T-helper 2 cell (primary cell): ENCODE data around the gene CYP3A4.

Experiments used
- DNase-seq, 5 experiments: peaks; one replicate each; pipeline versions ENCODE4 v3.0.0 to v3.0.0-alpha.2; 2012 to 2022

Gene CYP3A4

GRCh38 chr7:99720800-99721595, 63.0 kb downstream of the CYP3A4 start:
- no peak for DNase-seq

GRCh38 chr7:99719996-99720769, 63.8 kb downstream of the CYP3A4 start:
- DNase-seq: no peak

- no peak for DNase-seq
Observed at GRCh38 chr7:99713995-99714570, 69.9 kb downstream of the CYP3A4 start.

GRCh38 chr7:99709838-99710578, 74.0 kb downstream of the CYP3A4 start:
- no peak for DNase-seq

- no peak for DNase-seq
Observed at GRCh38 chr7:99709260-99709659, 74.7 kb downstream of the CYP3A4 start.

GRCh38 chr7:99707096-99707495, 76.9 kb downstream of the CYP3A4 start:
- DNase-seq: no peak
